ENCODE data around the gene IL4R. TPM values are rescaled to one million over a fixed set of nuclear protein-coding genes. Genes with fewer than 3 reads are reported as not detected.

The IL4R gene
- total and polyA plus RNA-seq, 7 donors: 2.1 to 9.6 (median 6.5) TPM

DNA sequence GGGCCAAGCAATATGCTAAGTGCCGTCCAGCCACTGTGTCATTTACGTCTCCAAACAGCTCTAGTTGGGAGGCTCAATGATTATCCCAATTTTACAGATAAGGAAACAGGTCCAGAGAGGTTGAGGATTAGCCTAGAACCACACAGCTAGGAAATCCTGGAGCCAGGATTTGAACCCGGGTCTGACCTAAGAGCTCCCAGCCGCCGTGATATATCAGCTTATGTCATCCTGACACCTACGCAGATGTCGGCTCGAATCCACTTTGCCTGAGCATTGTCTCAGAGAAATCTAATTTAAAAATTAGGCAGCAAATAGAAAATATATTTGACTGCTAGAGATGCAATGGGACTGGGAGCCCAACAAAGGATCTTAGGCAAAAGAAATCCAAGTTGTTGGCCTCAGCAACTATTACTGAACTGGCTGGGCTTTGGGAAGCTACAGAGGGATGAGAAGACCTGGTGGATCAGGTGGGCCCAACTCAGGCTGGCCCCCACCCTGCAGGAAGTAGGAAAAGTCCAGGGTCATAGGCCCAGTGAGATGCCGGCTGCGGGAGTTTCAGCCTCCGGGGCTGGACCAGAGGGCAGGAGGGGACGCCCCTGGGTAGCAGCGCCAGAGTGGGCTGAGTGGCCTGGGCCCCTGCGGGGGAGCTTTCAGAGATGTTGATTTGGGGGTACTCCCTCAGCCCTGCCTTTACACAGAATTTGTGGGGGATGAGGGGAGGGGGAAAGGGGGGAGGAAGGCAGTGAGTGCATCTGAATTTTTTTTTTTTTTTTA, 53.1 kb downstream of the IL4R start:
- H3K27ac ChIP-seq: no peak overlapping the region
- H3K27me3 ChIP-seq (ENCODE audit: insufficient read depth in 3 of 3, low read length in 2 of 3): peaks cover 0 to 4% (median 0%) of the 10 kb centered on the region in 3 donors
- no peak for DNase-seq
- no peak overlapping the region for H3K4me3 ChIP-seq
- ATAC-seq: no peak
- WGBS, 3 donors: 73 to 82% (median 75%) methylated on average over 14 of the region's 14 CpGs
- TF ChIP-seq, protein P1, sequence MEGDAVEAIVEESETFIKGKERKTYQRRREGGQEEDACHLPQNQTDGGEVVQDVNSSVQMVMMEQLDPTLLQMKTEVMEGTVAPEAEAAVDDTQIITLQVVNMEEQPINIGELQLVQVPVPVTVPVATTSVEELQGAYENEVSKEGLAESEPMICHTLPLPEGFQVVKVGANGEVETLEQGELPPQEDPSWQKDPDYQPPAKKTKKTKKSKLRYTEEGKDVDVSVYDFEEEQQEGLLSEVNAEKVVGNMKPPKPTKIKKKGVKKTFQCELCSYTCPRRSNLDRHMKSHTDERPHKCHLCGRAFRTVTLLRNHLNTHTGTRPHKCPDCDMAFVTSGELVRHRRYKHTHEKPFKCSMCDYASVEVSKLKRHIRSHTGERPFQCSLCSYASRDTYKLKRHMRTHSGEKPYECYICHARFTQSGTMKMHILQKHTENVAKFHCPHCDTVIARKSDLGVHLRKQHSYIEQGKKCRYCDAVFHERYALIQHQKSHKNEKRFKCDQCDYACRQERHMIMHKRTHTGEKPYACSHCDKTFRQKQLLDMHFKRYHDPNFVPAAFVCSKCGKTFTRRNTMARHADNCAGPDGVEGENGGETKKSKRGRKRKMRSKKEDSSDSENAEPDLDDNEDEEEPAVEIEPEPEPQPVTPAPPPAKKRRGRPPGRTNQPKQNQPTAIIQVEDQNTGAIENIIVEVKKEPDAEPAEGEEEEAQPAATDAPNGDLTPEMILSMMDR (IDR thresholded peaks at IDR 0.05): no peak
- peaks cover 0 to 7% of the 10 kb centered on the region in 2 donors for H3K36me3 ChIP-seq (ENCODE audit: insufficient read depth in 1 of 2, low read depth in 1 of 2)
- no peaks in the 10 kb centered on the region for H3K9me3 ChIP-seq
- H3K4me1 ChIP-seq: no peaks in the 10 kb centered on the region
- intact Hi-C loops (cut with DNase I): loop anchor here (5.0 kb wide), 2 partner anchors 190 to 210 kb away; no protein-coding TSS in a partner anchor

DNA sequence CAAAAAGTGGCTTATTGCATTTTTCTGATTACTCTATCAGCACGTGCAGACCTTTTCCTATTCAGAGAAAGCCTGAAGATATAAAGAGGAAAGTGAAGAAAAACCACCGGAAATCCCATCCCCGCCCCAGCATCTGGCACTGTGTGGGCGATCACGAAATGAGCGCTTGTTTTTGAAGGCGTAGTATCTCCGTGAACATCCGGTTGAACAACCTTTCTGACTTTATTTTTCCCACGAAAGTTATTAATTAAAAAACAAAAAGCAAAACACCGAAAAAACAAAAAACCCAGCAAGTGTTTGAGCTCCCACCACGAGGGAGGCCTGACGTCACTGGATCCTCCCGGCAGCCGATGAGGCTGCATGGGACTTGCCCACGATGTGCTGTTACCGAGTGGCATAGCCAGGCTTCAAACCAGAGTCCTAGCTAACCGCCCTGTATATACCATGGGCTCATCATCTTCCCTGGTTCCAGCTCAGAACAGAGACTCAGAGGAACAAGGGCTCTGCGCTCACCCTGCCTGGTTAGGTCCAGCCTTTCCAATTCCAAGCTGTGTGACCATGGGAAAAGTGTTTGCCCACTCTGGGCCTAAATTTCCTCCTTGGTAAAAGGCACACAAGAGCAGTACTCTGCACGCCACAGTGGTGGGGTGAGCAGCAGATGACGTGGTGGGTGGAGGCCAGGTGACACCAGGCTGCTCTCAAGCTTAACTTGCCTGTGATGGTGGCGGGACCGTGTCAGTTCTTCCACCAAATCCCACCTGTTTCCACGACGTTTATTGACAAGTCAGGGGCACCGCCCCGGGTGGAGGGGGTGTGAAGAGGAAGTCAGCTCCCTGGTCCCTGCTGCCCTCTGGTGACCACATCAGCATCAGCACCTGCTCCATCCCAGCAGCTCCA, 53.9 kb downstream of the IL4R start:
- Histone ChIP-seq H3K4me3 (peak overlapping the region; percentile 42), H3K27me3 (ENCODE audit: insufficient read depth in 3 of 3, low read length in 2 of 3) (peaks cover 0 to 4% (median 0%) of the 10 kb centered on the region in 3 donors), H3K4me1 (no peaks in the 10 kb centered on the region), H3K27ac (peak overlapping the region; percentile 3), H3K36me3 (ENCODE audit: insufficient read depth in 1 of 2, low read depth in 1 of 2) (peaks cover 0 to under 1% of the 10 kb centered on the region in 2 donors), H3K9me3 (no peaks in the 10 kb centered on the region)
- TF ChIP-seq, protein P1 (IDR thresholded peaks at IDR 0.05): peak; percentile 67
- DNase-seq (peak; percentile 78 to 85), ATAC-seq (peak; percentile 68 to 81 (median 78))
- WGBS, 3 donors: 19 to 27% (median 23%) methylated on average over 27 of the region's 27 CpGs
- intact Hi-C loops (cut with DNase I): loop anchor here (1.0 to 5.0 kb wide), 3 partner anchors 188 to 210 kb away; no protein-coding TSS in a partner anchor

DNA sequence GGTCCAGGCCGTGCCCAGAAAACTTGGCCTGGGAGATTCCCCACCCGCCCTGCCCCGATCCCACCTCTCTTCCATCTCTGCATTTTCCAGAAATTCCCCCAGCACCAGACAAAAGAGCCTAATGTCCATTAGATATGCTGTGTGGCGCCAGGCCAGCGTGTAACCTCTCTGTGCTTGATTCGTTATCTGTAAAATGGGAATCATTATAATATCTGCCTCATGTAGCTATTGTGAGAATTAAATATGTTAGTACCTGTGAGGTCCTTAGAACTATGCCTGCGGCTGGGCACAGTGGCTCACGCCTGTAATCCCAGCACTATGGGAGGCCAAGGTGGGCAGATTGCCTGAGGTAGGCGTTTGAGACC, 54.6 kb downstream of the IL4R start:
- DNase-seq (no peak), ATAC-seq (no peak)
- Histone ChIP-seq H3K27me3 (ENCODE audit: insufficient read depth in 3 of 3, low read length in 2 of 3) (peaks cover 0 to 4% (median 0%) of the 10 kb centered on the region in 3 donors), H3K4me1 (no peaks in the 10 kb centered on the region), H3K9me3 (no peaks in the 10 kb centered on the region), H3K4me3 (no peak overlapping the region), H3K27ac (no peak overlapping the region), H3K36me3 (ENCODE audit: insufficient read depth in 1 of 2, low read depth in 1 of 2) (no peaks in the 10 kb centered on the region)
- intact Hi-C loops (cut with DNase I): loop anchor here (1.0 to 5.0 kb wide), 3 partner anchors 189 to 211 kb away; no protein-coding TSS in a partner anchor
- 51 to 55% (median 53%) methylated on average over 9 of the region's 9 CpGs for WGBS, 3 donors
- TF ChIP-seq, protein P1 (IDR thresholded peaks at IDR 0.05): no peak

DNA sequence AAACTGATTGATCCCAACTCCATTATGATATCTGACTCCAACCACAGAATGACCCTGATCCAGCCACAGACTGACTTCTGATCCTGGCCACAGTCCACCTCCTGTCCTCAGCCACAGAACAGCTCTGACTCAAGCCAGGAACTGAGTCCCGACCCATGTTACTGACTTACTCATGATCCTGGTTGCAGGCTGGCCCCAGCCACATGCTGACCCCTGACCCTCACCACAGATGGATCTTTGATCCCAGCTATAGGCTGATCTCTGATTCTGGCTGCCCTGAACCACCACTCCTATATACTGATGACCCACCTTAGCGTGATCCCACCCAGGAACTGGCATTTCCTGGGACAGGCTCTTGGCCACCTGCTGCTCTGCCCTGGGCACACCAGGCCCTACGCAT, 56.0 kb downstream of the IL4R start:
- ATAC-seq (no peak), DNase-seq (no peak)
- TF ChIP-seq, protein P1 (IDR thresholded peaks at IDR 0.05): no peak
- H3K4me1 ChIP-seq: no peaks in the 10 kb centered on the region
- H3K9me3 ChIP-seq: no peaks in the 10 kb centered on the region
- H3K27ac ChIP-seq: no peak overlapping the region
- WGBS, 3 donors: 81 to 85% (median 83%) methylated on average over 3 of the region's 3 CpGs
- intact Hi-C loops (cut with DNase I): loop anchor here (2.0 to 5.0 kb wide), 3 partner anchors 137 to 213 kb away; no protein-coding TSS in a partner anchor
- no peaks in the 10 kb centered on the region for H3K36me3 ChIP-seq (ENCODE audit: insufficient read depth in 1 of 2, low read depth in 1 of 2)
- H3K4me3 ChIP-seq: no peak overlapping the region
- peaks cover 0 to 4% (median 0%) of the 10 kb centered on the region in 3 donors for H3K27me3 ChIP-seq (ENCODE audit: insufficient read depth in 3 of 3, low read length in 2 of 3)

Measured in psoas muscle (tissue), 8 donors.